NCI-H1092 treated with DMSO at 0.1 percent for 48 hours (cell line): Measurements from ENCODE around the gene VWA7.

ENCODE experiments used
- DNase-seq: peaks from one replicate; lab custom pipeline; 2025; lab: John Stamatoyannopoulos, UW

VWA7 gene

DNA sequence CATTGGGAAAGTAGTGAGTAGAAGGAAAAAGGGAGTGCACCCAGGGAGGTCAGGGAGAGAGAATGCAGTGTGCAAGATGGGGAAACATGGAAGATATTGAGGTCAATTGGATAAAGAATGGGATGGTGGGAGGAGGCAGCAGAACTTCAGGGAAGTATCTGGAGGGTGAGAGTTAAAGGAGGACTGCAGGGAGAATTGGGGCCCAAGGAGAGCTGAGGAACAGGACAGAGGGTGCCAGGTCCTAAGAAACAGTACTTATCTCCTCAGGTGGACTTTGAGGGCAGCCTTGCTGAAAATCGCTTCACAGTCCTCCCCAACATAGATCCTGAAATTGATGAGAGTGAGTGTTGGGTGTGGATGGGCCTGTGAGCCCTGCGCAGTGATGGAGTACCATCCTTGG lies 18.8 kb downstream of the VWA7 start:
- DNase-seq, result no peak

DNA sequence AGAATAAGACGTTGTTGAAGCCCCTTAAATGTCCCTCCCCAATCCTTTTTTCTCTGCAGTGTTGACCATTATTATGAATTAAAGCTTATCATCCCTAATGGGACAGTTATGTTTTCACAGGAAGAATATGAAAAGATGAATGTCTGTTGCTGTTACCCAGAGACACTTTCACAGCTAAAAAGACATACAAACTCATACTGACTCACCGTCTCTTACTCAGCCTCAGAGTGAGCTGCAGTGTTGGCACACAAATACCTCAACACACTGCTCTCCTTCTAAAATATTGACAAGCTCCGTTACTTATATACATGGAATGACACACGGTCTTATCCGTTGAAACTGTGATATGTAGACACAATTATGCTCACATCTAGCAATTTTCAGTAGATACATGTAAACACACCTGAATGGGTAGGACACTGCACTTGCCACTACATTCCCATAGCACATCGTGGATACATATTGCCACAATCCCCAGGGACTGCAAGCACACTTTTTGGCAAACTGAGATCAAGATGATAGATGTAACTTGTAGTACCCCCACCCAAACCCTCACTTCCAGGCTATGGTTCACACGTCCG lies 24.3 kb downstream of the VWA7 start:
- DNase-seq, result no peak

DNA sequence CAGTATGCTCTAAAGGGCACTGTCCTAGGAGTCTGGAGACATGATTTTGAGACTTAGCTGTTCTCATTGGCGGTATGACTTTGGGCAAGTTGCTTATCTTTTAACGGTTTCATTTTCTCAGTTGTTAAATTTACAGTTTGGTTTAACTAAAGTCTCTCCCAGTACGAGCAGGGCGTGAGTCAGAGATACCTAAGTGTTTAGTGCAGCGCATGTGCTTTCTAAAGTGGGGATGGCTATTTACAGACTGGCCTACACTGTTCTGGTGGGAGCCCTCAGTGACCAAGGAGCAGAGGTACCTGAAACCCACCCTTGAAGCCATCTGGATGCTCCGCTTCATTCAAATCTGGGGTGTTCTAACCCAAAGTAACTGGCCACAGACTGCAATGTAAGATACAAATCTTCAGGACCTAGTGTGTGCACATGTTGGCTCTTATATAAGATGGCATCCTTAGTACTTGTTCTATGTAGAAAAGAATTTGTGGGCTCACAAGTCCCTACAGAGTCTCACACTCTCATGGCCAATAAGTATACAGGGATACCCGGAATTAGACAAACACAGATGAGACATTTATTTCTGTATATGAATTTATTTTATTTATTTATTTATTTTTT lies 26.6 kb downstream of the VWA7 start:
- DNase-seq, result no peak

DNA sequence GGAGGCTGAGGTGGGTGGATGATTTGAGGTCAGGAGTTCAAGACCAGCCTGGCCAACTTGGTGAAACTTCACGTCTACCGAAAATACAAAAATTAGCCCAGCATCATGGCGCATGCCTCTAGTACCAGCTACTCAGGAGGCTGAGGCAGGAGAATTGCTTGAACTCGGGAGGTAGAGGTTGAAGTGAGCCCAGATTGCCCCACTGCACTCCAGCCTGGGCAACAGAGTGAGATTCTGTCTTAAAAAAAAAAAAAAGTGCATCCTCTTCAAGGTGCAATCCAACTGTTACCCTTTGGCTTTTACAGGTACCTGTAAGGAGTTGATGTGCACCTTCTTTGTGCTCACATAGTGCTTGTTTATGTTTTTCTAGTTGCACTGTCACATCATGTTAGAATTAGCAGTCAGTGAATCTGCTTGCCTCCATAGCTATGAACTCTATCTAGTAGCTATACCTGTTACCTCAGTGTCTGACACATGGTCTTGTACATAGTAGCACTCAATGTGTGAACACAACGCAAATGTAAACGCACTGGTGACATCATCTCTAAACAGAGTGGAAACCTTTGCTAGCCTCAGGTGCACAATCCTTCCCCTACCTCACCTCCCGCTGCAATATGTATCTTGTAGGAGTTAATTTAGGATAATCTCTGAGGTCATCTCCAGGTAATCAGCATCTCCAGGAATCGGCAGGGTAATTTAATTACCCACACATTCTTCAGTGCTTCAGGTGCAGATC lies 27.7 kb downstream of the VWA7 start:
- no peak for DNase-seq

DNA sequence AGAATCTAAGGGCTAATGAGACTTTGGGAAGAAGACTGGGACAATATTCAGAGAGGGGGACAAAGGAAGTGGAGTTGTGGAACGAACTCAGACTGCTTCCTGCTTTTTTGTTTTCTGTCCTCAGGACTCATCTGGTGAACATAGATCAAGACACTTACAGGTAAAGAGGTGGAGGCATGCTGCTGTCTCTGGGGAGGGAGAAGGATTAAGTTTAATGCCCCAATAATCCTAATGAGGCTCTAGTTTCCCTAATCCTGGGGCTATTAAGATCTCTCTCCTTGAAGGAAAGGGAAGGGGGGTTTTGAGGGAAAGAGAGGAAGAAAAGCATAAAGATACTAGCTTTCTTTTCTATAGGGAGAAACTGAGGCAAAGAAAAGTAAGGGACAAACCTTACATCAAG lies 32.7 kb downstream of the VWA7 start:
- no peak for DNase-seq

DNA sequence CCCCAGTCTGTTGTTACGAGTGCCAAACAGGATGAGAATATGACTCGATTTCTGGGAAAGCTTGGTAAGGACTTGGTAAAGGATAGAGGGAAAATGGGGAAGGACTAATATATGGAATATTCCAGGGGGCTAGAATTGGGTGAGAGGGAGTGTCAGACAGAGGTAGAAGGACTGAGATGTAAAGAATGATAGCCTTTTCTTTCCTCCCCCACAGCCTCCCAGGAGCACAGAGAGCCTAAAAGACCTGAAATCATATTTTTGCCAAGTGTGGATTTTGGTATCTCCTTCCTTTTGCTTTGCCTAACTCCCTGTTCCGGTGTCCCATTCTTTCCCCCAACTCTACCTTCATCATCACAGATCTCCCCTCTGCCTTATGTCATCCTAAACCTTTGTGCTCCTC lies 34.2 kb downstream of the VWA7 start:
- DNase-seq, result no peak

DNA sequence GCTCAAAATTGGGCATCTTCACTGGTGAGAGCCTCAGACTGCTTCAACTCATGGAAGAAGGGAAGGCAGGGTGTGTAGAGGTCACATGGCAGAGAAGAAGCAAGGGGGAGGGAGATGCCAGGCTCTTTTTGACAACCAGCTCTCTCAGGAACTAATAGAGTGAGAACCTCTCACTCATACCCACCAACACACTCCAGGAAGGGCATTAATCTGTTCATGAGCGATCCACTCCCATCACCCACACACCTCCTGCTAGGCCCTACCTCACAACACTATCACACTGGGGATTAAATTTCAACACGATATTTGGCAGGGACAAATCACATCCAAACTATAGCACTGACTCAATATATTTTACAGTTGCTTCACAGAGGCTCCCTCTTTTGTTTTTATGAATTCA lies 35.3 kb downstream of the VWA7 start:
- no peak for DNase-seq

DNA sequence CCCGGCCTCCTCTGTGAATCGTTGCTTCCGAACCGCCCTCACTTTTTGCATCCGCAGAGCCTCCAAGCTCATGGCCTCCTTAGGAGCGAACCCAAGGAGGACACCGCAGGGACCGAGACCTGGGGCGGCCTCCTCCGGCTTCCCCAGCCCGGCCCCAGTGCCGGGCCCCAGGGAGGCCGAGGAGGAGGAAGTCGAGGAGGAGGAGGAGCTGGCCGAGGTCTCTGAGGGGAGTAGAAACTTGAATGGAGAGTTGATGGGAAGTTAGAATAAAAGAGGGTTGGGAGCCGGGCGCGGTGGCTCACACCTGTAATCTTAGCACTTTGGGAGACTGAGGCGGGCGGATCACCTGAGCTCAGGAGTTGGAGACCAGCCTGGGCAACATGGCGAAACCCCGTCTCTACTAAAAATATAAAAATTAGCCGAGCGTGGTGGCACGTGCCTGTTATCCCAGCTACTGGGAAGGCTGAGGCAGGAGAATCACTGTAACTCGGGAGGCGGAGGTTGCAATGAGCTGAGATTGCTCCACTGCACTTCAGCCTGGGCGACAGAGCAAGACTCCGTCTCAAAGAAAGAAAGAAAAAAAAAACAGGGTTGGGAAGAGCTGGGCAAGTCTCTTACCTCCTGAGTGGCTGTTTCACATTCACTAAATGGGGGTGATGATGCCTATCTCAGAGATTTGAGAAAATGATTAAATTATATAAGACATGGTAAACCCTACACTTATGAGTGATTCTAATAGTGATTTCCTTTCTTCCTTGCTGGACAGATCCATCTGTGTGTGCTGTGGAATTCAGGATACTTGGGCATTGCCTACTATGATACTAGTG lies 36.5 kb downstream of the VWA7 start:
- no peak for DNase-seq

DNA sequence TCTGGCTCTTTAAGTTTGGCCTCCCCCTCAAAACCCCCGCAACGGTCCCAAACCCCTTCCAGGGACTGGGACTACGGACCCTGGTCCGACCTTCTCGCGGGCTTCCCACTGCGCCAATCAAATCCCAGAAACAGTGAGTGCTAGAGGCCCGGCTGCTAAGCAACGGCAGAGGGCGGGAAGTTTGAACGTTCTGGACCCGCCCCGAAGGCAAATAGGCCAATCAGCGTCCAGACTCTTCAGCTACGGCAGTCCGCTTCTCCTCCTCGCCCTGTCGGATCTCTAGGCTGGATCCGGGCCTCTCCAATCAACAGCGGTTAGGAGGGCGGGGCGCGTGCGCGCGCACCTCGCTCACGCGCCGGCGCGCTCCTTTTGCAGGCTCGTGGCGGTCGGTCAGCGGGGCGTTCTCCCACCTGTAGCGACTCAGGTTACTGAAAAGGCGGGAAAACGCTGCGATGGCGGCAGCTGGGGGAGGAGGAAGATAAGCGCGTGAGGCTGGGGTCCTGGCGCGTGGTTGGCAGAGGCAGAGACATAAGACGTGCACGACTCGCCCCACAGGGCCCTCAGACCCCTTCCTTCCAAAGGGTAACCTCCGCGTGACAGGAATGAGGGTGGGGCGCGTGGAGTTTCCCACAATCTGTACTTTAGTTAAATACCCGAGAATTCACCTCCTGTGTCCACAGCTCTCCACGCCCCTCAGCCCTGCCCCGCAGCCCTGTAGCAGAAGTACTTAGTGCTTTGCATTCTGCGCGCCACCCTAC lies 37.3 kb downstream of the VWA7 start, which contains the start of gene MSH5:
MSH5 (plus strand) TSS at position 367 of the 758 bp plus-strand sequence. CDS start 462 bp downstream, outside the sequence.
- DNase-seq, result peak; percentile 97

DNA sequence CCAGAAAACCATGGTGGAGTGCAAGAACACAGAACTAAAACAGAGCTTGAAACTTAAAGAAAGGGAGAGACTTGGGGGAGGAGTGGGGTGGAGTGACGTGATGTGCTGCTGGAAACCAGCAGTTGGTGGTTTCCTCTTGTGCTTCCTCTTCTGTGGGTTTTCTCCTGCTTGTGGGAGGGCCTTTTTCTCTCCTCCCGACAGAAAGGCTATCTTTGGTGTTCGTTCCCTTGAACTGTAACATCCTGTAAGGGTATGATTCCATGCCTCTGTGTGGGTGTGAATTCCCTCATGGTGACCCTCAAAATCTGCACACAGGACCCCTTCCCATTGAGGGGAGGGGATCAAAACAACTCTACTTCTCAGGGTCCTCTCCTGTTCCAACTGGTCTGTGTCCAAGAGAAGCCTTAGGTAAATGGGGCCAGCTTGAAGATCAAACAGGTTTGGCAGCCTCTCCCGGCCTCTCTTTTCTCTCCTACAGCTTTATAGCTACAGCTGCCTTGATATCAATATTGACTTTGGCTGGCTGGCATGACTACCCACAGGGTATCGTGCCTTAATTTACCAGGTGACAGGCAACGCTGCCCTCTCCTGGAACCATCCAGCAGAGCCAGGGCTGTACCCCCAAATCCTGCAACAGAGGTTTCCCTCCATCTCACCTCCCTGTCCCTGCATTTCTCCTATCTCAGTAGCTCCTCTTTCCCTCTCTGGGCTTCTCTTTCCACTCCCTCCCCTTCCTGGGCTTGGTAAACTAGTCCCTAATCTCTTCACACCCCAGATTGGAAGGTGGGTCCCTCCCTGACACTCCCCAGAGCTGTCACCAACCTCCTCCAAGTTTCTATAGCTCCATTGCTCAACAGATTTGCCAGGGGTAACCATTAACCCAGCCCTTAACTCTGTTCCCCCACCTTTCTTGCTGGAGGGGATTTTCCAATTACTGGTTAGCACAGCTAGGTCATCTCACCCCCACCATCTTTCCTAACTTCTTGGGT lies 38.8 kb downstream of the VWA7 start:
- peak; percentile 90 for DNase-seq

DNA sequence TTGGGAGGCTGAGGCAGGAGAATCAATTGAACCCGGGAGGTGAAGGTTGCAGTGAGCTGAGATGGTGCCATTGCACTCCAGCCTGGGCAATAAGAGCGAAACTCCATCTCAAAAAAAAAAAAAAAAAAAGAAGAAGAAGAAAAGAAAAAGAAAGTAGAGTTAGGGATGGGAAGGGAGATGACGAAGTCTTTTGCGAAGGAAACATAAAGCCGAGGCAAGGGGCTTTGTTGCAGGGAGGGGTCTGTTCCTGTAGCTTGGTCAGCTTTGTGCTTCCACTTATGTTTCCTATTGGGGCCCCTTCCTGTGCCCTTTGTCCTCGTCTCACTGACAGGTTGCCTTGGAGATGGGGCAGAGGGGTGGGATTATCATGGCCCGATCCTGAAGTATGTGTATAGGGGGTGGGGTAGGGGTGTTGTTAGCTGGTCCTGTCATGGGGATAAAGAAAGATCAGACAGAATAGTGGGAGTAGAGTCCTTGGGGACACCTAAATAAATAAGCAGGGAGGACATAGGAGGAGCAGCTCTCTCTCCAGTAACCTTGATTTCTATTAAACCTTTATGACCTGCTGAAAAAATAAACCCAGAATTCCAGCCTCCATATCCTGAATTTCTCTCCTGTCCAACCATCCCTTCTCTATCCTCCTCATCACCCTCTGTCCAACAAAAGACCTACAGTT lies 39.7 kb downstream of the VWA7 start:
- DNase-seq, result peak; percentile 62

DNA sequence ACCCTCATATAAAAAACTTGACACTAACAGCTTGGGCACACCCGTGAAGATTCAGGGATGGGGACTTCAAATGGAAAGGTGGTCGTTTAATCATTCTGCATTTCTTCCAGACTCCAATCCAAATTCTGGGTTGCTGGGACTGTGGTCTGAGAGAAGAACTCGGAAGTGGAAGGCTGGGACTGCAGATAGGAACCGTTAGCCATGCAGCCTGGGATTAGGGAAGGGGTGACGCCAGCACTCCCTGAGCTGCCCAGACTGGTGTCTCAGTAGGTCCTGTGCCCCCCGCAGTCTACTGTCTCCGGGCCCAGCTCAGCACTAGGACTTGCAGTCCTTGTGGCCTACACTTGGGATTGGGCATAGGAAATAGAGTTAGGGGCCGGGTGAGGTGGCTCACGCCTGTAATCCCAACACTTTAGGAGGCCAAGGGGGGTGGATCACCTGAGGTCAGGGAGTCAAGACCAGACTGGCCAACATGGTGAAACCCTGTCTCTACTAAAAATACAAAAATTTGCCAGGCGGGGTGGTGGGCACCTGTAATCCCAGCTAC lies 40.3 kb downstream of the VWA7 start:
- DNase-seq, result no peak

DNA sequence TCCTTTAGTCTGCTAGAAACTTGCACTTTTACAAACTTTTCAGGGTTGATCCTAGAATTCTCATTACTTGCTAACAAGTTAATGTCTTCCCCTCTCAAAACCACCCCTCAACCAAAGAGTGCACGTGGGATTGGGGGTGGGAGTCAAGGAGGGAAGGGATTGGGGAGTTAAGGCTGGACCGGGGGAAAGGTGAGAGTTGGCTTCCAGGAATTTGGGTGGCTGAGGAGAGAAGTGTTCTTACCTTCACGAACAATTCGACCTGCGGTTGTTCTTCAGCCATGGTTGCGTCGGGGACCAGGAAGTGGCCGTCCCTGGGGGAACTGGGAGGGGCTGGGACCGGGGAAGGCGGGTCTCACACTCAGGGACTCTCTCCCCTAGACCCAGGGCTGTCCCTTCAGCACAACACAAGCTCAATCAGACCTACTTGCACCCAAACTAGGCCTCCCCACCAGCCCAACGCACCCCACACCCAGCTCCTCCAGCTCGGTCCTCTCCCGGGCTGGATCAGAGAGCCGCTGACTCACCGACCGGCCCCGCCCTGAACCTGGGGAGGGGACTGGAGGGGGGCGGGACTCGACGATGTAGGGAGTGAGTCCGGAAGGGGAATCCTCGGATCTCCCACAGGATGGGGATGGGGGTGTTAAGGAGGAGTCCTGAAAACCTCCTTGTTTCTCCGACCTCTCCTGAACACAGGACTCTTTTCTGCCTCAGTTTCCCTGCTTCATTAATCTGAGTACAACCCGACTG lies 40.9 kb downstream of the VWA7 start, which contains the start of gene CLIC1:
CLIC1 (minus strand) TSS at position 510 of the 747 bp plus-strand sequence; CDS start at position 280, 230 bp downstream.
- DNase-seq, result peak; percentile 52

DNA sequence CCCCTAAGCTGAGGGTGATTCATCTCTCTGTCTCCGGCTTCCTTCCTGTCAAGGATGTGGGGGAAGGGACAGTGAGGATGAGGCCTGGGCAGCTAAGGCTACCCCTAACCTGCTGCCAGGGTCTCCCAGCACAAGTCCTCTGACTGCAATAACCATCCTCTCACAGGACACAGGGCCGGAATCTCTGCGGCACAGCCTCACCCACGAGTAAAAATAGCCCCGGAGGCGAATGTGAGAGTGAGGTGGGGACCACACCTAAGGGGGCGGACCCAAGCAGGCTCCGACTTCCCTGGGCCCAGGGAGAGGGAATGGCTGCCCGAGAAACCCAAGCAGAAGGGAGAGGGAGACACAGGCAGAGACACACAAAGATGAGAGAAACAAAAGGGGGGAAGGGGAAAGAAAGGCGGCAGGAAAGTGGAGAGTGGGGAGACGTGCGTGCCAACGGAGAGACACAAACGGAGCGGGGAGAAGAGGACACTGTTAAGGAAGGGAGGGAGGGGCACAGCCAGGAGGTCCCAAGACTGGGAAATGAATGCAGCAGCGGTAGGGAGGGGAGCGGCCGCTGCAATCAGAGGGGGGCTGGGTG lies 42.2 kb downstream of the VWA7 start:
- peak; percentile 13 for DNase-seq

DNA sequence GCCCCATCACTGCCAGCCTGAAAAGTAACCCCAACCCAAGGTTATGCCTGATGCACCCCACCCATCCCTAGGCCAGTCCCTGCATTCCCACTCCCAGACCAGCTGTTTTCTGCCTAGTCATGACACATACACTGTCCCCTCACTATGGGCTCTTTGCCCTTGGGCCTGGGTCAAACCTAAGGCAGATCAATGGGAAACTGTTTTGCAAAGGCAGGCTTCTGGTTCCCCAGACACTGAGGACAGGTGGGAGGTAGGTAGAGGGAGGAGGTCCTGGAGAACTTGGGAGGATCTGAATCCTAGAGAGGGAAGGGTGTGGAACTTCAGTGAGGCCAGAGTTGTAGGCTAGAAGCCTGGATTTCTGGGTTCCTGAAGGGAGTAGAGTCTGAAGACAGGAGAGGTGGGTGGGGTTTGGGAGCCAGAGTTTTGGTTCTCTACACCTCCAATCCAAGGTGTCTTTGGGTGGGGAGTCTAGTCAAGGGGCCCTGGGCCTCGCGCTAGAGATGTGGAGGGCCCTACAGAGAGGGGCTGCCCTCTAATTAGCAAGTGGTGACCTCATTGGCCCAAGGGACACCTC lies 42.8 kb downstream of the VWA7 start:
- DNase-seq, result no peak

DNA sequence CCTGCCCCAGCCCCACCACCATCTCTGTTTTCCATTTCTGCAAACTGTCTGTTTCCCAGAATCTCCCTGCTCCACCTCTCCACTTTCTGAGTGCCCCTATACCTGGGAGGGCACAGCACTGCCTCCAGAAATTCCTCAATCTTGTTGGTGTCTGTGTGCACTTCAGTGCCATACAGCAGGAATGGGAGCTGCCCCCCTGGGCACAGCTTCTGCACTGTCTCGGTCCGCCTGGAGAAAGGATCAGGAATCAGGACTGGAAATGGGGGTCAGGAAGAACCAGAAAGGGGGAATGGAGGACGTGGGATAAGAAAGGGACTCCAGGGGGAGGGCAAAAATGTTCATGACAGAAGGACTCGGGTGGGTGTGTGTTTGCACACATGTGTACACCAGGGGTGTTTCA lies 43.4 kb downstream of the VWA7 start:
- DNase-seq, result no peak

DNA sequence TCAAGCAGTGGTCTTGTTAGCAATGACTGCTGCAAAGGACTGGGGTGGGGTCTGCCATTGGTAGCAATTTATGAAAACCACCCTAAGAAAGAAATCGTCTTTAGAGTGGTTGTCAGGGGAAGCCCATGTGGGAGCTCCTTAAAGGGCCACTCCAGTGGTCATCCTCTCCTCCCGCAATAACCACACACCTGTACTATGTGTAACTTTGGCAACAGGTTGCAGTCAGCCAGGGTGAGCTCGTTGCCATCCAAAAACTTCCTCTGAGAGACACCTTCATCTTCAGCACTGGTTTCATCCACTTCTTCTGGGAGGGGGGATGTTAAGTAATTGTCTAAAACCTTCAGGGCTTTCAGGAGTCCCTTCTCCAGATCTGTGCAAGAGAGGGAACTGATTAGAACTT lies 45.1 kb downstream of the VWA7 start:
- no peak for DNase-seq

DNA sequence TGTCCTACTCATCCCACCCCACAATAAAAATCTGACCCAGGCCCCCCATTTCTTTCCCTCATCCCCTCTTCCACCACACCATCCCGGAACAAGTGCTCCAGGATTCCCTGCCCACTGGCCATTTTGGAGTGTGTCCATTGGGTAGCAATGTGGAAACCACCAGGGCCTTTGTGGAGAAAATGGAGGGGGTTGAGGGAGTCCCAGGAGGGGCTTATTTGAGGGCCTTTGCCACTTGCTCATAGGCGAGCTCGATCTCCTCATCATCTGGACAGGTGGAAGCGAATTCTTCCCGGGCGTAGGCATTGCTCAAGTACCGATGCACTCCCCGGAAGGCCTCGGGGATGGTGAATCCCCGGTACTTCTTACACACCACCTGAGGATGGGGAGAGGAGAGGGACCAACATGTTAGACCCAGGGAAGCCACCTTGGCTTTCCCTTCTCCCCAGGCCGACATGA lies 46.5 kb downstream of the VWA7 start:
- no peak for DNase-seq
